MM.1S (cell line): ENCODE measurements around the gene CRHBP.

ENCODE experiments used
- CTCF ChIP-seq: fragments of 300-600 bp; sonication (generic); IDR thresholded peaks from 2 replicates; pipeline ENCODE4 v1.5.1; 2016; ENCODE audit warnings: antibody characterized with exemption, low read length, mixed read lengths
- EZH2phosphoT487 ChIP-seq: fragments of 300-600 bp; sonication (generic); IDR thresholded peaks from 2 replicates; pipeline ENCODE4 v1.6.1; 2018; ENCODE audit warnings: antibody characterized with exemption, low read length

GRCh38 chr5:76944638-76945037 is 8.2 kb upstream of the CRHBP start:
- TF ChIP-seq CTCF = no peak
- no peak for TF ChIP-seq EZH2phosphoT487
